Esophagus muscularis mucosa (tissue), 4 donors: Measurements from ENCODE around the gene CDK5. TPM values are rescaled to one million over a fixed set of nuclear protein-coding genes. Genes with fewer than 3 reads are reported as not detected.

Source experiments
- DNase-seq: peaks from one replicate; pipeline ENCODE4 v3.0.0-alpha.2; 2017; ENCODE audit errors: extremely low spot score
- H3K27ac ChIP-seq, 4 donors: fragments of 200-600 bp; sonication (generic); replicated peaks in 1 of 4; 1 replicate in 3 of 4; 2 replicates in 1 of 4; pipeline ENCODE4 v1.5.1; 2016 to 2019; ENCODE audit warnings: mild to moderate bottlenecking in 1 of 4
- H3K27me3 ChIP-seq, 4 donors: fragments of 200-600 bp; sonication (generic); one replicate each; pipeline versions ENCODE4 v1.5.1 to v1.6.0; 2016 to 2019
- H3K36me3 ChIP-seq, 4 donors: fragments of 200-600 bp; sonication (generic); one replicate each; pipeline ENCODE4 v1.5.1; 2016 to 2019
- H3K4me1 ChIP-seq, 4 donors: fragments of 200-600 bp; sonication (generic); one replicate each; pipeline ENCODE4 v1.5.1; 2016 to 2019
- H3K4me3 ChIP-seq, 4 donors: fragments of 200-600 bp; sonication (generic); 1 replicate in 2 of 4; 2 replicates in 2 of 4; pipeline ENCODE4 v1.5.1; 2016 to 2019; ENCODE audit warnings: mild to moderate bottlenecking in 4 of 4, moderate library complexity in 1 of 4
- H3K9me3 ChIP-seq, 4 donors: fragments of 200-600 bp; sonication (generic); 1 replicate in 3 of 4; 2 replicates in 1 of 4; pipeline ENCODE4 v1.5.1; 2016 to 2019
- CTCF ChIP-seq, 3 experiments: fragments of 200-600 bp in 2 of 3; fragments of 450-650 bp in 1 of 3; sonication (generic) in 2 of 3; IDR thresholded peaks; one replicate each; pipeline ENCODE4 v1.5.1; 2017 to 2019; ENCODE audit warnings: antibody characterized with exemption in 3 of 3, mild to moderate bottlenecking in 2 of 3, moderate library complexity in 1 of 3
- EP300 ChIP-seq: sonication (generic); formaldehyde crosslinking; IDR thresholded peaks from one replicate; pipeline ENCODE4 v1.6.1; 2017; ENCODE audit warnings: antibody characterized with exemption
- POLR2A ChIP-seq: fragments of 450-650 bp; IDR thresholded peaks from one replicate; pipeline ENCODE4 v1.6.1; 2017; ENCODE audit warnings: antibody characterized with exemption, moderate library complexity, mild to moderate bottlenecking, low read depth
- POLR2AphosphoS5 ChIP-seq, 2 donors: sonication (generic); formaldehyde crosslinking; IDR thresholded peaks; one replicate each; pipeline ENCODE4 v1.6.1; 2017; ENCODE audit warnings: antibody characterized with exemption in 2 of 2
- WGBS: methylation state at CpG from one replicate; pipeline ENCODE4 v1.1.5; 2018; 5-methylcytosine and 5-hydroxymethylcytosine counted together
- intact Hi-C: fragments of 100-400 bp; cut with DNase I; formaldehyde crosslinking; loops from one replicate; pipeline ENCODE4 v1.15.1; 2023
- total RNA-seq, 4 donors: library from RNA; depleted of rRNA; stranded (reverse); fragments of >200 nt; gene quantifications; one replicate each; pipeline versions ENCODE4 v1.1.0 to v1.2.1, GENCODE V29; 2016

Gene CDK5
- total RNA-seq, 4 donors from 2014 or later, result 5.3 to 10.4 (median 9.7) TPM

GRCh38 chr7:151005566-151005965 lies 52.1 kb downstream of the CDK5 start:
- H3K9me3 ChIP-seq, result no peaks in the 10 kb centered on the region
- peaks cover 0 to 33% (median 4%) of the 10 kb centered on the region in 4 donors for H3K27me3 ChIP-seq

More at GRCh38 chr7:151005566-151005965, 52.1 kb downstream of the CDK5 start:
- Histone ChIP-seq H3K4me3 (no peak overlapping the region), H3K36me3 (peaks cover 0 to 63% (median 5%) of the 10 kb centered on the region in 4 donors), H3K4me1 (peaks cover 6 to 23% (median 20%) of the 10 kb centered on the region in 4 donors), H3K27ac (no peak overlapping the region)
- DNase-seq, result no peak
- TF ChIP-seq EP300, result no peak
- TF ChIP-seq CTCF (IDR thresholded peaks at IDR 0.05), result no peak
- no peak for TF ChIP-seq POLR2AphosphoS5 (IDR thresholded peaks at IDR 0.05)
- TF ChIP-seq POLR2A, result no peak
- WGBS, result 83% methylated on average over 9 of the region's 9 CpGs
- intact Hi-C loops, result no loop called here

Other genes starting within 250 kb of the CDK5 start
- gene AOC1, start 205.4 kb downstream of the CDK5 start, total RNA-seq, result under 1 TPM in 3 of 4 donors, not detected in 1; 0.23 to 0.45 (median 0.33) TPM
- gene KCNH2, start 79.6 kb downstream of the CDK5 start, total RNA-seq, result 10 to 100 TPM; 29.8 to 71.7 (median 42.5) TPM
- gene NOS3, start 66.9 kb downstream of the CDK5 start, total RNA-seq, result 10 to 100 TPM in 3 of 4 donors, 1 to 10 TPM in 1; 3.7 to 20.2 (median 16.2) TPM
- under 1 TPM in 1 of 4 donors, not detected in 3; 0.42 TPM for gene ATG9B, start 33.4 kb downstream of the CDK5 start, total RNA-seq
- 10 to 100 TPM; 13.1 to 25.3 (median 19.9) TPM for gene ABCB8, start 29.4 kb downstream of the CDK5 start, total RNA-seq
- gene ASIC3, start 9.4 kb downstream of the CDK5 start, total RNA-seq, result 1 to 10 TPM; 1.3 to 2.9 (median 2.1) TPM
- gene SLC4A2, start 1.7 kb upstream of the CDK5 start, total RNA-seq, result 100 to 1,000 TPM in 3 of 4 donors, 10 to 100 TPM in 1; 96.8 to 165 (median 122) TPM
- 10 to 100 TPM; 45.7 to 74.9 (median 60.4) TPM for gene FASTK, start 22.9 kb upstream of the CDK5 start, total RNA-seq
- 10 to 100 TPM; 39.0 to 66.6 (median 51.4) TPM for gene TMUB1, start 25.6 kb upstream of the CDK5 start, total RNA-seq
- 10 to 100 TPM; 33.8 to 71.2 (median 60.0) TPM for gene AGAP3, start 28.6 kb upstream of the CDK5 start, total RNA-seq
- gene GBX1, start 109.8 kb upstream of the CDK5 start, total RNA-seq, result not detected
- gene ASB10, start 129.4 kb upstream of the CDK5 start, total RNA-seq, result not detected
- gene H2BK1, start 152.6 kb upstream of the CDK5 start, total RNA-seq, result not detected
- gene ABCF2, start 169.3 kb upstream of the CDK5 start, total RNA-seq, result 10 to 100 TPM; 33.8 to 53.2 (median 39.0) TPM
- 10 to 100 TPM; 23.7 to 39.4 (median 26.8) TPM for gene CHPF2, start 174.6 kb upstream of the CDK5 start, total RNA-seq
- gene SMARCD3, start 190.8 kb upstream of the CDK5 start, total RNA-seq, result 10 to 100 TPM; 25.3 to 43.4 (median 40.6) TPM